Activated T-cell treated with anti-CD3 and anti-CD28 coated beads for 1 hour (primary cell): ENCODE results near the gene DUSP10.

ENCODE experiments used
- DNase-seq: peaks from one replicate; pipeline ENCODE4 v3.0.0-alpha.2; 2020; ENCODE audit warnings: low read depth

DUSP10 gene

DNA sequence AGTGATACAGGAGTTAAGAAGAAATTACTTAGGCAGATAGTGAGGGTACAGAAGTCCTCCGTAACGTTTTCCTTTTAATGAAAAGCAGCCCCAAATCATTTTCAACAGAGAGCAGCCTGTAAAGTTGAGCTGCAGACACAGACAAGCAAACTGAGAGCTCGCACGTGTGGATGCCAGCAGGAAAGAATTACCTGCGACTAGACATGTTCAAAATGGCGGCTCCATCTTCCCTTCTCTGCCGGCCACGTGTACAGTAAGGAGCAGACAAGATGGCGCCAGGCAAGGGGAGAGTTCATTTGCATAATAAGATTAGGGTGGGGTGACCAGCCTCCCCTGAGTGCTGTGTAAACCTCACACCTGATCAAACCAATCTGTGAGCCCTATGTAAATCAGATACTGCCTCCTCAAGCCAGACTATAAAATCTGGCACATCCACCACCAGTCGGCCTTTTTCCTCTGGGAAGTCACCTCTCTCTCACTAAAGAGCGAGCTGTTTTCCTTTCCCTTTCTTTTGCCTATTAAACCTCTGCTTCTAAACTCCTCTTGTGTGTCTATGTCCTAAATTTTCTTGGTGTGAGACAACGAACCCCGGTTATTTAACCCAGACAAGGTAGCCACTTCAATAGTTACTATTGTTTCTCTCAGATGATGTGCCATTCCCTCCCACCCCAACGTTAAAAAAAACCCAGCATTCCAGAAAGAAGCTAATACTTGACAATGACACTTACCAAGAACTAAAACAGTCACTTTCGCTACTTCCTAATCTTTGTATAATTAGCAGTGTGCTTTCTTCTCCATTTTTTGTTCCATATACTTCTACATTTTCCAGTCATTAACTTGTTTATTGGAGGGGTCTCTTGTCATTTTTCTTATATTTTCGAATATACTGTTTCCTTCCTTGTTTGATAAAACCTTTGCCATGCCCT, 27.4 kb downstream of the DUSP10 start:
- DNase-seq = no peak

DNA sequence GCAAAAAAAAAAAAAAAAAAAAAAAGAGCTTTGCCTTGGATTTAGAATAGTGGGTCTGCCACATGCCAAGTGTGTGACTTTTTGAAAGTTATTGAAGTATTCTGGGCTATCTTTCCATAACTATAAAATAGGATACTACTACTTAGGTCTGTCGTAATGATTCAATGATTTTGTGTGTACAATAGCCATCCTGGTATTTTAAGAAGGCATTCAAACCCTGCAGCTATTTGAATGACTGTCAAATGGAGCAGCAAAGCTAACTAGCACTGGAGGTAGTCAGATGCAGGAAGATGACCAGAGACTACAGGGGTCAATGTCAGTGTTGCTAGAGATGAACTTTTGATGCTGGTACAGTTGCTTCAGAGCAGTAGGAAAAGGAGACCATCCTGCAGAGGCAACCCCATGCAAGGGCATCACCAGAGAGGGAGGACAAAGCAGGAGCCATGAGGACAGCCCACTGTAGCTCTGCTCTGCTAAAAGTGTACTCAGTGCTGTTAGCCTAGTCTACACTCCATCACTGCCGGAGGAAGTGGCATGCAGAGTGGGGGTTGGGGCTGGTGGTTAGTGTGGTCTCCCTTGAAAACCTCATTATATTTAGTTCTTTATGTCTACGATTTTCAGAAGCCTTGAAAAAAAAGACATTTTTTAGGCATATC, 29.0 kb downstream of the DUSP10 start:
- peak; percentile 63 for DNase-seq

- DNase-seq = no peak
Measured at GRCh38 chr1:221712198-221712684, 29.6 kb downstream of the DUSP10 start.

- no peak for DNase-seq
Measured at GRCh38 chr1:221711656-221712055, 30.2 kb downstream of the DUSP10 start.

DNA sequence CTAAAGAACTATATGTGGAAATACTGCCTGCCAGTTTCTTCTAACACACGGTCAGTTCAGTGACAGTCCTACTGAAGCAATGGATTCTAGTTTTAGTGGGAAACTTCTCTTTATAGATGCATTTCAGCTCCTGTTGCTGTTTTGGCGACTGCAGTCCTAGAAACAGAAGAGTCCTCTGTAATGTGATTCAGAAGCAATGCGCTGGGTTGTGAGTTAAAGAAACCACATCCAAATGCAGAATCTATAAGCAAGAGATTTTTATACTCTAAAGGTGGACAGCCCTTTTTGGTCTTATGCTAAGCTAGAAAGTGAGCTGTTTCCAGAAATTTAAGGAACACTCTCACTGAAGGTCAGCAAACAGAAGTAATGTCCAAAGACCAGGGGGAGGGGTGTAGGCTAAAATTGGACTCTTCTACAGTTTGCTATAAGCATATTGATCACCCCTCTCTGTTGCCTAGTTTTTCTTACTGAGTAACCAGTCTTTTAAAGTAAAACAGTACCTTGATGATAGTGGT, 30.8 kb downstream of the DUSP10 start:
- DNase-seq = no peak

GRCh38 chr1:221709854-221710253, 32.0 kb downstream of the DUSP10 start:
- DNase-seq = no peak

- DNase-seq = no peak
Measured at GRCh38 chr1:221708987-221709386, 32.9 kb downstream of the DUSP10 start.

- no peak for DNase-seq
Measured at GRCh38 chr1:221708076-221708571, 33.8 kb downstream of the DUSP10 start.

DNA sequence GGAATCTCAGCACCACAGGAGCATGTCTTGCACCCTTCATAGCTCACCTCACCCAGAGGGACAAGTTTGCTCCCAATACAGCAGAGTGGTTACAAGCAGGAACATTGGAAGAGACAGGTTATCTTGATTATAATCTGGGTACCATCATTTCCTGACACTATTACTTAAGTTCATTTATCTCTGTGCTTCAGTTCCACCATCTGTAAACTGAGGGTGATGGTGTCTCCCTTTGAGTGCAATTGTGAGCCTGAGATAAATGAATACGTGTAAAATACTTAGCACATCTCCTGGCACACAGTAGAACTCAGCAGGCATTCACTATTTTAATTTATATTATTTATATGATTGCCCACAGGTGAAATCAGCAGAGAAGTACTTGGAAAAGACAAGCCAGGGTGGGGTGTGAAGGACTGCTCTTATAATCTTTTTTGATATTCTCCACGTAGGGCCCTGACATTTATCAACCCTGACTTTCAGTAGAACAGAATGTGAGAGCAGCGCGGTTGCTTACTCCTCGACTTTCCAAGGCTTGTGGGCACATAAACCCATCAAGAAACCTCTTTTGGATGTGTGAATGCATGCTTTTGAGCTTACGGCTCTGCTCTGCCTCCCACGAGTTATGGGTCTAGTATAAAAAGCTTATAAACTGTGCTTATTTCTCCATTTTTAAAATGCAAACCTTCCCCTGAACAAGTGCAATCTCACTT, 34.9 kb downstream of the DUSP10 start:
- no peak for DNase-seq

- no peak for DNase-seq
Measured at GRCh38 chr1:221706191-221706590, 35.7 kb downstream of the DUSP10 start.

DNA sequence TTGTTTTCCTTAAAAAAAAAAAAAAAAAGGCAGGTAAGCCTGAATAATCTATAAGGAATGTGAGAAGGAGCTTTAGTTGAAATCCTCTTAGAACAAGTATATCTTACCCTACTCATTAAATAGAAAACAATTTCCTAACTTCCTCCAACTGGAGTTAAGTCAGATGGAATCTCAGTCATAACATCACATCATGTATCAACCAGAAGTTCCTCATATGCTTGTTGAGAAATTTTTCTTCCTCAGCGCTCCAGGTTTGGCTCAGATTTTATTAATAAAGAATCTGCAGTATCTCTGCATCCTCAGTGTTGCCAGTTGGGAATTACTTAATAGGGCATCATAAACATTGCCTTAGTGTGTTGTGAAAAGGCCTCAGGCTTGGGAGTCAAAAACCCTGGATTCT, 37.6 kb downstream of the DUSP10 start:
- no peak for DNase-seq

- DNase-seq = no peak
Measured at GRCh38 chr1:221701570-221702186, 40.2 kb downstream of the DUSP10 start.

DNA sequence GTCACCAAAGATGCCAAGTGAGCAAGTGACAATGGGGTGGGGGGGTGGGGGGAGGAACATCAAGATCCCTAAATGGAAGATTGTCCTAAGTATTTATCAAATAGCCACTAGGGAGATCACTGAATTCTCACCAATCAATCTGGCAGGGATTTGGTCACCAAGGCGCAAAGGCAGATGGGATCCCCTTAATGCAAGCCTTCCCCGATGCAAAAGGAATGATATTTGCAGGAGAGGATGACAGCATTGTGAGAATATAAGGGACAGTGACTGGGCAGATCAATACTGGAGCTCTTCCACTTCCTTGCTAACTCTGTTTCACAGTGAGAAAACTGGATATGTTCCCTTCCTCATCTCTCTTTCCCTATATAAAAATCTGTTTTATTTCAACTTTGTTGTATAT, 40.9 kb downstream of the DUSP10 start:
- DNase-seq = no peak

DNA sequence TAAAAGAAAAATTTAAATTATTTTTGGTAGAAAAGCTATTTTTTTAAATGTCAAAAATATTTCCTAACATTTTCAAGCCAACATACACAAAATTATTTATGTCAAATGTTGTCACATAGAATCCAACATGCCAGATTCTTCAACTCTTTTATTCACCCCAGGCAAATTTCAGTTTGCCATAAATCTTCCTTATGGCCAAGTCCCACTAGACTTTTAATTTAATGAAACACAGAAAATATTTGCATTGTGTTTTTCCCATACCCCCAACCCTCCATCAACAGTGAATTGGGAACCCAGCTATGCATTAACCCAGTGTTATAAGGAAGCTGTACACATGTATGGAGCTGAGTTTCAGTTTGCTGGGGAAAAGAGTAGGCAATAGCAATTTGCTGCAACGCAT, 41.4 kb downstream of the DUSP10 start:
- DNase-seq = no peak

DNA sequence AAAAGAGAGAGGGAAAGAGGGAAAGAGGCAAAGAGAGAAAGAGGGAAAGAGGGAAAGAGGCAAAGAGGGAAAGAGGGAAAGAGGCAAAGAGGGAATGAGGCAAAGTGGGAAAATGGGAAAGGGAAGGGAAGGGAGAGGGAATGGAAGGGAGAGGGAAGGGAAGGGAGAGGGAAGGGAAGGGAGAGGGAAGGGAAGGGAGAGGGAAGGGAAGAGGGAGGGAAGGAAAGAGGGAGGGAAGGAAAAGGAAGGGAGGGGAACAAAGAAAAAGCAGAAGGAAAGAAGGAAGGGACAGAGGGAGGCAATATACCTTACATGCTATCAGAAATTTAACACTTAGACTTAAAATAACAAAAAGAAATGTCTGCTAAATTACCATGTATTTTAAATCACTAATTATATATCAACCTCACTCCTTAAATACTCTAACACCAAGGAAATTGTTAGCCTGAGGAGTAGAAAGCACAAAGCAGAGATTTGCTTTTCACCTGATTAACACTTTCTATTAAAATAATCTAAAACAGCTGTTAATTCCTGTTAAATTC, 41.8 kb downstream of the DUSP10 start:
- DNase-seq = no peak

GRCh38 chr1:221699577-221699976, 42.3 kb downstream of the DUSP10 start:
- no peak for DNase-seq

GRCh38 chr1:221698579-221699349, 43.1 kb downstream of the DUSP10 start:
- DNase-seq = no peak

- no peak for DNase-seq
Measured at GRCh38 chr1:221697923-221698425, 43.9 kb downstream of the DUSP10 start.

GRCh38 chr1:221696718-221697461, 45.0 kb downstream of the DUSP10 start:
- no peak for DNase-seq

DNA sequence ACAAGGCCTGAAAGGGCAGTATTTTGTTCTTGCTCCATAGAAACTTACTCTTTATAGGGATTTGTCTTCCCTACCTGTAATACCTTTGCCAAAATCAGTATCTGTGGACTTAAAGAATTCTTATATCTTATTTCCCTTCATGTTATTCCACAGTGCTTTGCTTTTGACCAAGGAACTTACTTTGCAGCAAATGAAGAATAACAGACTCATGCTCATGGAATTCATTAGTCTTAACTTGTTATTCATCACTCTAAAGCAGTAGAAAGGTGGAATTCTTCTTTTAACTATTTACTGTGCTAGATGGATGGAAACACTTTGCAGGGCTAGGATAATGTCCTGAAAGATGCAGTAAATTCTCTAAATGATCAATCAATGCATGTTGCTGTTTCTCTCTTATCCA, 45.9 kb downstream of the DUSP10 start:
- no peak for DNase-seq
